MCF 10A (cell line): Measurements from ENCODE around the gene KIF23. TPM values are rescaled to one million over a fixed set of nuclear protein-coding genes. Genes with fewer than 3 reads are reported as not detected.

ENCODE experiments used
- BruUV-seq: library from RNA; stranded (reverse); fragments of 400-500 nt; replicated peaks from 2 replicates; lab custom pipeline; 2021; lab: Mats Ljungman, UMichigan
- CTCF ChIA-PET: fragments of 300-600 bp; sonication (Branson Sonifier 250); formaldehyde crosslinking; extraction: SDS; loops from one replicate; lab custom pipeline; 2021; ENCODE audit warnings: antibody characterized with exemption, inconsistent platforms; lab: Yijun Ruan, JAX
- POLR2A ChIA-PET: fragments of 300-600, 350-650 bp; sonication (Branson Sonifier 250); formaldehyde crosslinking; extraction: SDS; loops from one replicate; lab custom pipeline; 2020; ENCODE audit warnings: antibody characterized with exemption, inconsistent platforms; lab: Yijun Ruan, JAX
- DNase-seq: peaks from one replicate; pipeline ENCODE4 v3.0.0-alpha.2; 2018; ENCODE audit not compliant: unreplicated experiment
- H3K27ac Mint-ChIP-seq: one replicate; pipeline ENCODE4 v1.8.0; 2022; ENCODE audit warnings: mild to moderate bottlenecking, low read depth, mixed read lengths; ENCODE audit not compliant: unreplicated experiment
- H3K27me3 Mint-ChIP-seq: one replicate; pipeline ENCODE4 v1.8.0; 2022; ENCODE audit warnings: mixed read lengths; ENCODE audit not compliant: insufficient read depth, unreplicated experiment
- H3K36me3 Mint-ChIP-seq: one replicate; pipeline ENCODE4 v1.8.0; 2022; ENCODE audit warnings: mild to moderate bottlenecking, moderate library complexity, mixed read lengths; ENCODE audit not compliant: insufficient read depth, unreplicated experiment
- H3K4me1 Mint-ChIP-seq: one replicate; pipeline ENCODE4 v1.8.0; 2022; ENCODE audit warnings: mixed read lengths; ENCODE audit not compliant: insufficient read depth, unreplicated experiment
- H3K4me3 Mint-ChIP-seq: one replicate; pipeline ENCODE4 v1.8.0; 2022; ENCODE audit warnings: mild to moderate bottlenecking, moderate library complexity, mixed read lengths; ENCODE audit not compliant: unreplicated experiment
- H3K9me3 Mint-ChIP-seq: one replicate; pipeline ENCODE4 v1.8.0; 2022; ENCODE audit warnings: mixed read lengths; ENCODE audit not compliant: unreplicated experiment
- intact Hi-C: fragments of 100-400 bp; cut with micrococcal nuclease; formaldehyde crosslinking; loops from 2 replicates; pipeline ENCODE4 v1.14.1; 2022
- total RNA-seq: library from RNA; stranded (reverse); gene quantifications from 2 replicates; pipeline ENCODE4 v1.2.3, GENCODE V29; 2022
- TF ChIP-seq, protein P1 (sequence below): fragments of 200-600 bp; IDR thresholded peaks from one replicate; pipeline ENCODE4 v1.8.0; 2022; ENCODE audit warnings: antibody characterized with exemption, mild to moderate bottlenecking; ENCODE audit not compliant: unreplicated experiment

The KIF23 gene
- total RNA-seq, 1 experiment from 2014 or later: 50.2 TPM

DNA sequence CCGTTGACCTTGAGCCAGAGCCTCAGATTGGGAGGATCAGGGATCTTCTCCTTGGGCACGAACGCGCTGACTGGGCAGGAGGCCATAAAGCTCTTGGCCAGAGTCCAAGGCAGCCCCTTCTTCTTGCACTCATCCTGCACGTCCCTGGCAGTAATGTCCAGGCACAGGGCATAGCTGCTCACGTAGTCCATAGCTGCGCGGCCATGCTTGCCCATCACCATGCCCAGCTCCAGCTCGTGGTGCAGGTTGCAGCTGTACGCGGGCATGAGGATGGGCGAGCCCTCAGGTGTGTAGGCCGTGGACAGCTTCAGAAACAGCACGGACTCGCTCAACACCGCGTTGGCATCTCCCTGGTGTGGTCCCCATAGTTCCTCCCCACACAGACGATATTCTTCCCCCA lies 20.5 kb downstream of the KIF23 start:
- intact Hi-C loops: no loop called here
- Mint-ChIP-seq H3K36me3 (peaks cover 35% of the 10 kb centered on the region), H3K27ac (no peak overlapping the region)

GRCh38 chr15:69435985-69436384 lies 21.8 kb downstream of the KIF23 start:
- TF ChIP-seq, protein P1, sequence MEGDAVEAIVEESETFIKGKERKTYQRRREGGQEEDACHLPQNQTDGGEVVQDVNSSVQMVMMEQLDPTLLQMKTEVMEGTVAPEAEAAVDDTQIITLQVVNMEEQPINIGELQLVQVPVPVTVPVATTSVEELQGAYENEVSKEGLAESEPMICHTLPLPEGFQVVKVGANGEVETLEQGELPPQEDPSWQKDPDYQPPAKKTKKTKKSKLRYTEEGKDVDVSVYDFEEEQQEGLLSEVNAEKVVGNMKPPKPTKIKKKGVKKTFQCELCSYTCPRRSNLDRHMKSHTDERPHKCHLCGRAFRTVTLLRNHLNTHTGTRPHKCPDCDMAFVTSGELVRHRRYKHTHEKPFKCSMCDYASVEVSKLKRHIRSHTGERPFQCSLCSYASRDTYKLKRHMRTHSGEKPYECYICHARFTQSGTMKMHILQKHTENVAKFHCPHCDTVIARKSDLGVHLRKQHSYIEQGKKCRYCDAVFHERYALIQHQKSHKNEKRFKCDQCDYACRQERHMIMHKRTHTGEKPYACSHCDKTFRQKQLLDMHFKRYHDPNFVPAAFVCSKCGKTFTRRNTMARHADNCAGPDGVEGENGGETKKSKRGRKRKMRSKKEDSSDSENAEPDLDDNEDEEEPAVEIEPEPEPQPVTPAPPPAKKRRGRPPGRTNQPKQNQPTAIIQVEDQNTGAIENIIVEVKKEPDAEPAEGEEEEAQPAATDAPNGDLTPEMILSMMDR: no peak
- Mint-ChIP-seq H3K4me1 (peaks cover 5% of the 10 kb centered on the region), H3K27me3 (no peaks in the 10 kb centered on the region), H3K9me3 (no peaks in the 10 kb centered on the region), H3K36me3 (peaks cover 47% of the 10 kb centered on the region), H3K27ac (peak overlapping the region; percentile 52), H3K4me3 (no peak overlapping the region)
- ChIA-PET POLR2A (interaction anchor here (1.0 to 1.2 kb wide), 3 partner anchors 16 to 20 kb away, joined by 3 to 5 read pairs (median 3); partner anchors contain the start of gene RPLP1), CTCF (no interaction called here)
- intact Hi-C loops: no loop called here
- no peak for DNase-seq
- no TSS peak for BruUV-seq

More for the DNA sequence above, 20.5 kb downstream of the KIF23 start:
- Mint-ChIP-seq H3K4me1 (peaks cover 5% of the 10 kb centered on the region), H3K4me3 (no peak overlapping the region), H3K27me3 (no peaks in the 10 kb centered on the region), H3K9me3 (no peaks in the 10 kb centered on the region)
- TF ChIP-seq, protein P1: no peak
- DNase-seq: no peak
- no TSS peak for BruUV-seq
- POLR2A ChIA-PET: interaction anchor here (1.1 to 2.4 kb wide), 2 partner anchors 17 to 20 kb away, joined by 3 to 7 read pairs; partner anchors contain the start of gene KIF23
- CTCF ChIA-PET: interaction anchor here (0.6 kb wide), 1 partner anchor 14 kb away, joined by 3 read pairs; no protein-coding TSS in a partner anchor

GRCh38 chr15:69436951-69437350 lies 22.8 kb downstream of the KIF23 start:
- ChIA-PET CTCF (no interaction called here), POLR2A (interaction anchor here (1.1 to 1.2 kb wide), 2 partner anchors 18 to 21 kb away, joined by 3 read pairs; no protein-coding TSS in a partner anchor)
- H3K27ac Mint-ChIP-seq: no peak overlapping the region
- intact Hi-C loops: no loop called here
- H3K4me1 Mint-ChIP-seq: peaks cover 5% of the 10 kb centered on the region
- H3K4me3 Mint-ChIP-seq: no peak overlapping the region
- peaks cover 53% of the 10 kb centered on the region for H3K36me3 Mint-ChIP-seq
- BruUV-seq: no TSS peak
- no peak for DNase-seq
- H3K27me3 Mint-ChIP-seq: no peaks in the 10 kb centered on the region
- TF ChIP-seq, protein P1: no peak
- no peaks in the 10 kb centered on the region for H3K9me3 Mint-ChIP-seq

DNA sequence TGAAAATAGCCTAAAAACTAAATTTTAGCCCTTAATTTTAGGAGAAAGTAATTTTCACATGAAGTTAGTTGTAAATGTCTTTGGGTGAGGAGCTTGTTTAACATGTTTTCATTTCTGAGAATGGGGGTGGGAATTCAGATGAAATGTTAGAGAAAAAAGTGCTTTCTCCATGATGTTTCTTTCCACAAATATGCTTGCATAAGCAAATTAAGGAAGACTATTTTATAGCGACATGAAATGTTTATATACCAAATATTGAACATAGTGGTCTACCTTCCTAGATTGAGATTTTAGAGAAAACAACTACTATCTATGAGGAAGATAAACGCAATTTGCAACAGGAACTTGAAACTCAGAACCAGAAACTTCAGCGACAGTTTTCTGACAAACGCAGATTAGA lies 25.5 kb downstream of the KIF23 start:
- intact Hi-C loops: no loop called here
- Mint-ChIP-seq H3K4me3 (no peak overlapping the region), H3K27me3 (no peaks in the 10 kb centered on the region), H3K36me3 (peaks cover 55% of the 10 kb centered on the region), H3K27ac (peak overlapping the region; percentile 19), H3K4me1 (no peaks in the 10 kb centered on the region), H3K9me3 (no peaks in the 10 kb centered on the region)
- TF ChIP-seq, protein P1: no peak
- no TSS peak for BruUV-seq
- ChIA-PET CTCF (interaction anchor here (0.6 to 1.2 kb wide), 2 partner anchors 16 to 24 kb away, joined by 4 read pairs; no protein-coding TSS in a partner anchor), POLR2A (interaction anchor here (2.8 kb wide), 1 partner anchor 12 kb away, joined by 32 read pairs; the partner anchor contains the start of gene RPLP1)
- no peak for DNase-seq
